MCF 10A (cell line): ENCODE results near the gene RAP1A. TPM values are rescaled to one million over a fixed set of nuclear protein-coding genes. Genes with fewer than 3 reads are reported as not detected.

Experiments
- BruUV-seq: library from RNA; stranded (reverse); fragments of 400-500 nt; replicated peaks from 2 replicates; lab custom pipeline; 2021; lab: Mats Ljungman, UMichigan
- CTCF ChIA-PET: fragments of 300-600 bp; sonication (Branson Sonifier 250); formaldehyde crosslinking; extraction: SDS; loops from one replicate; lab custom pipeline; 2021; ENCODE audit warnings: antibody characterized with exemption, inconsistent platforms; lab: Yijun Ruan, JAX
- POLR2A ChIA-PET: fragments of 300-600, 350-650 bp; sonication (Branson Sonifier 250); formaldehyde crosslinking; extraction: SDS; loops from one replicate; lab custom pipeline; 2020; ENCODE audit warnings: antibody characterized with exemption, inconsistent platforms; lab: Yijun Ruan, JAX
- DNase-seq: peaks from one replicate; pipeline ENCODE4 v3.0.0-alpha.2; 2018; ENCODE audit not compliant: unreplicated experiment
- H3K27ac Mint-ChIP-seq: one replicate; pipeline ENCODE4 v1.8.0; 2022; ENCODE audit warnings: mild to moderate bottlenecking, low read depth, mixed read lengths; ENCODE audit not compliant: unreplicated experiment
- H3K27me3 Mint-ChIP-seq: one replicate; pipeline ENCODE4 v1.8.0; 2022; ENCODE audit warnings: mixed read lengths; ENCODE audit not compliant: insufficient read depth, unreplicated experiment
- H3K36me3 Mint-ChIP-seq: one replicate; pipeline ENCODE4 v1.8.0; 2022; ENCODE audit warnings: mild to moderate bottlenecking, moderate library complexity, mixed read lengths; ENCODE audit not compliant: insufficient read depth, unreplicated experiment
- H3K4me1 Mint-ChIP-seq: one replicate; pipeline ENCODE4 v1.8.0; 2022; ENCODE audit warnings: mixed read lengths; ENCODE audit not compliant: insufficient read depth, unreplicated experiment
- H3K4me3 Mint-ChIP-seq: one replicate; pipeline ENCODE4 v1.8.0; 2022; ENCODE audit warnings: mild to moderate bottlenecking, moderate library complexity, mixed read lengths; ENCODE audit not compliant: unreplicated experiment
- H3K9me3 Mint-ChIP-seq: one replicate; pipeline ENCODE4 v1.8.0; 2022; ENCODE audit warnings: mixed read lengths; ENCODE audit not compliant: unreplicated experiment
- intact Hi-C: fragments of 100-400 bp; cut with micrococcal nuclease; formaldehyde crosslinking; loops from 2 replicates; pipeline ENCODE4 v1.14.1; 2022
- total RNA-seq: library from RNA; stranded (reverse); gene quantifications from 2 replicates; pipeline ENCODE4 v1.2.3, GENCODE V29; 2022
- TF ChIP-seq, protein P1 (sequence below): fragments of 200-600 bp; IDR thresholded peaks from one replicate; pipeline ENCODE4 v1.8.0; 2022; ENCODE audit warnings: antibody characterized with exemption, mild to moderate bottlenecking; ENCODE audit not compliant: unreplicated experiment

Gene RAP1A
- total RNA-seq, 1 experiment from 2014 or later, result 39.3 TPM

GRCh38 chr1:111723091-111723806, 103.7 kb downstream of the RAP1A start:
- Mint-ChIP-seq H3K4me3 (no peak overlapping the region), H3K4me1 (peaks cover 32% of the 10 kb centered on the region), H3K36me3 (no peaks in the 10 kb centered on the region), H3K27me3 (no peaks in the 10 kb centered on the region), H3K9me3 (no peaks in the 10 kb centered on the region), H3K27ac (no peak overlapping the region)
- DNase-seq, result no peak
- intact Hi-C loops, result no loop called here
- TF ChIP-seq, protein P1, sequence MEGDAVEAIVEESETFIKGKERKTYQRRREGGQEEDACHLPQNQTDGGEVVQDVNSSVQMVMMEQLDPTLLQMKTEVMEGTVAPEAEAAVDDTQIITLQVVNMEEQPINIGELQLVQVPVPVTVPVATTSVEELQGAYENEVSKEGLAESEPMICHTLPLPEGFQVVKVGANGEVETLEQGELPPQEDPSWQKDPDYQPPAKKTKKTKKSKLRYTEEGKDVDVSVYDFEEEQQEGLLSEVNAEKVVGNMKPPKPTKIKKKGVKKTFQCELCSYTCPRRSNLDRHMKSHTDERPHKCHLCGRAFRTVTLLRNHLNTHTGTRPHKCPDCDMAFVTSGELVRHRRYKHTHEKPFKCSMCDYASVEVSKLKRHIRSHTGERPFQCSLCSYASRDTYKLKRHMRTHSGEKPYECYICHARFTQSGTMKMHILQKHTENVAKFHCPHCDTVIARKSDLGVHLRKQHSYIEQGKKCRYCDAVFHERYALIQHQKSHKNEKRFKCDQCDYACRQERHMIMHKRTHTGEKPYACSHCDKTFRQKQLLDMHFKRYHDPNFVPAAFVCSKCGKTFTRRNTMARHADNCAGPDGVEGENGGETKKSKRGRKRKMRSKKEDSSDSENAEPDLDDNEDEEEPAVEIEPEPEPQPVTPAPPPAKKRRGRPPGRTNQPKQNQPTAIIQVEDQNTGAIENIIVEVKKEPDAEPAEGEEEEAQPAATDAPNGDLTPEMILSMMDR, result no peak
- no TSS peak for BruUV-seq
- CTCF ChIA-PET, result interaction anchor here (1.4 kb wide), 1 partner anchor 46 kb away, joined by 5 read pairs; no protein-coding TSS in a partner anchor
- POLR2A ChIA-PET, result interaction anchor here (1.2 kb wide), 1 partner anchor 12 kb away, joined by 3 read pairs; no protein-coding TSS in a partner anchor

DNA sequence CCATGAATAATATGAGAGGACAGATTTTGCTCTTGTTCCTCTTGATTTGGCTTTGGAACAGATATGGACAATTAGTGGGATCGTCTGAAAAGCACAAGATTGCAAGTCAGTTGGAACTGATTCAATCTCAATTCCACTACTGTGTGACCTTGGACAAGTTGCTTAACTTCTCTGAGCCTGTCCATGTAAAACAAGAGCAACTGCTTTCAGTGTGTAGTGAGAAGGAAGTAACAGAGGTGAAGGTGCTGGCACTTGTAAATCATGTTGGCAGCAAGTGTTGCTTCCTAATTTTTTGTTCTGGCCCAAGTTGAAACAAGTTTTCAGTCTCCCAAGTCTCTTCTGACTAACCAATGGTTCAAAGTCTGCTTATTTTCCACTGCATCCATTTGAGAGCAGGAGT, 104.3 kb downstream of the RAP1A start:
- TF ChIP-seq, protein P1, result no peak
- Mint-ChIP-seq H3K27me3 (no peaks in the 10 kb centered on the region), H3K4me3 (no peak overlapping the region), H3K9me3 (no peaks in the 10 kb centered on the region), H3K36me3 (no peaks in the 10 kb centered on the region), H3K27ac (no peak overlapping the region), H3K4me1 (peaks cover 32% of the 10 kb centered on the region)
- no TSS peak for BruUV-seq
- POLR2A ChIA-PET, result interaction anchor here (1.0 kb wide), 1 partner anchor 31 kb away, joined by 3 read pairs; no protein-coding TSS in a partner anchor
- intact Hi-C loops, result no loop called here
- no peak for DNase-seq
- CTCF ChIA-PET, result no interaction called here

GRCh38 chr1:111725192-111725591, 105.6 kb downstream of the RAP1A start:
- Mint-ChIP-seq H3K36me3 (no peaks in the 10 kb centered on the region), H3K4me1 (peaks cover 27% of the 10 kb centered on the region), H3K9me3 (no peaks in the 10 kb centered on the region), H3K27me3 (no peaks in the 10 kb centered on the region), H3K4me3 (no peak overlapping the region), H3K27ac (no peak overlapping the region)
- DNase-seq, result no peak
- TF ChIP-seq, protein P1, result no peak
- ChIA-PET CTCF (interaction anchor here (0.9 to 3.0 kb wide), 5 partner anchors 9 to 103 kb away, joined by 3 to 9 read pairs (median 4); partner anchors contain the start of gene INKA2), POLR2A (interaction anchor here (0.6 to 1.3 kb wide), 3 partner anchors 13 to 35 kb away, joined by 4 to 5 read pairs (median 4); no protein-coding TSS in a partner anchor)
- no TSS peak for BruUV-seq
- intact Hi-C loops, result no loop called here

GRCh38 chr1:111727056-111727455, 107.5 kb downstream of the RAP1A start:
- Mint-ChIP-seq H3K4me1 (peaks cover 9% of the 10 kb centered on the region), H3K9me3 (no peaks in the 10 kb centered on the region), H3K27me3 (no peaks in the 10 kb centered on the region), H3K36me3 (no peaks in the 10 kb centered on the region), H3K27ac (no peak overlapping the region), H3K4me3 (no peak overlapping the region)
- DNase-seq, result no peak
- TF ChIP-seq, protein P1, result no peak
- intact Hi-C loops, result no loop called here
- ChIA-PET CTCF (interaction anchor here (0.9 to 3.8 kb wide), 5 partner anchors 10 to 219 kb away, joined by 3 to 32 read pairs (median 5); no protein-coding TSS in a partner anchor), POLR2A (interaction anchor here (0.6 to 0.7 kb wide), 2 partner anchors 12 to 104 kb away, joined by 3 to 4 read pairs; partner anchors contain the start of gene INKA2)
- BruUV-seq, result no TSS peak
